Activated T-helper 1 cell treated with anti-CD3 and anti-CD28 coated beads, Interleukin-12 subunit alpha, Interleukin-12 subunit beta, Interleukin-2, Interleukin-4 antibody, amounts not matched to agents 30 ng/mL and 10 ng/mL and 1 ng/mL, durations not matched to agents 14 hours and 24 hours and 36 hours (primary cell): ENCODE results near the gene PLCL1. TPM values are rescaled to one million over a fixed set of nuclear protein-coding genes. Genes with fewer than 3 reads are reported as not detected.

Experiments
- DNase-seq: peaks from one replicate; pipeline ENCODE4 v3.0.0; 2021; ENCODE audit warnings: low spot score
- H3K27ac Mint-ChIP-seq: one replicate; pipeline ENCODE4 v1.8.0; 2021; ENCODE audit warnings: mild to moderate bottlenecking, mixed read lengths
- H3K27me3 Mint-ChIP-seq: one replicate; pipeline ENCODE4 v1.8.0; 2022; ENCODE audit warnings: mild to moderate bottlenecking, moderate library complexity, mixed read lengths; ENCODE audit not compliant: insufficient read depth
- H3K36me3 Mint-ChIP-seq: one replicate; pipeline ENCODE4 v1.8.0; 2021; ENCODE audit warnings: low read depth, mixed read lengths
- H3K4me1 Mint-ChIP-seq: one replicate; pipeline ENCODE4 v1.8.0; 2021; ENCODE audit warnings: low read depth, mixed read lengths
- H3K4me3 Mint-ChIP-seq: one replicate; pipeline ENCODE4 v1.8.0; 2021; ENCODE audit warnings: mild to moderate bottlenecking, moderate library complexity, mixed read lengths
- H3K9me3 Mint-ChIP-seq: one replicate; pipeline ENCODE4 v1.8.0; 2021; ENCODE audit warnings: mixed read lengths
- intact Hi-C: fragments of 100-400 bp; cut with micrococcal nuclease; formaldehyde crosslinking; loops from one replicate; pipeline ENCODE4 v1.15.1; 2024
- total RNA-seq: library from RNA; stranded (reverse); gene quantifications from 2 replicates; pipeline ENCODE4 v1.2.3, GENCODE V29; 2022

The PLCL1 gene
- total RNA-seq, 1 donor from 2014 or later, result 0.62 TPM

DNA sequence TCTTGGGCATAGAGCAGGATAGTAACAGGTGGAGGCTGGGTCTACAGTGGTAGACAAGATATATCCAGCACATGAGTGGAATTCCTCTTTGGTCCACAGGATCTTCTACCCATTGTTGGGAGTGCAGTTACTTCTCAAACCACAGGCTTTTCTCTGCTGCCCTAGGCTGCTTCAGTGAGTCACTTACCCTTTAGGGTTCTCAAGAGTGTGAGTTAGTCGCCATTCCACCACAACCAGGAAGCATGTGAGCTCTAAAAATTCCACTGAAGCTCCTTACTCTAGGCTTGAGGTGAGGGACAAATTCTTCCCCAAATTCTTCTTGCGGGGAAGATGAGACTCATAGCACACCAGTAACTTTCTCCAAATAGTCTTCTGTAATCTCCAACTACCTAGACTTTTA, 189.4 kb downstream of the PLCL1 start:
- no peak for DNase-seq
- Mint-ChIP-seq H3K9me3 (peaks cover 5% of the 10 kb centered on the region), H3K4me1 (peaks cover 18% of the 10 kb centered on the region), H3K36me3 (peaks cover 4% of the 10 kb centered on the region), H3K27me3 (no peaks in the 10 kb centered on the region), H3K27ac (no peak overlapping the region), H3K4me3 (no peak overlapping the region)
- intact Hi-C loops, result no loop called here

DNA sequence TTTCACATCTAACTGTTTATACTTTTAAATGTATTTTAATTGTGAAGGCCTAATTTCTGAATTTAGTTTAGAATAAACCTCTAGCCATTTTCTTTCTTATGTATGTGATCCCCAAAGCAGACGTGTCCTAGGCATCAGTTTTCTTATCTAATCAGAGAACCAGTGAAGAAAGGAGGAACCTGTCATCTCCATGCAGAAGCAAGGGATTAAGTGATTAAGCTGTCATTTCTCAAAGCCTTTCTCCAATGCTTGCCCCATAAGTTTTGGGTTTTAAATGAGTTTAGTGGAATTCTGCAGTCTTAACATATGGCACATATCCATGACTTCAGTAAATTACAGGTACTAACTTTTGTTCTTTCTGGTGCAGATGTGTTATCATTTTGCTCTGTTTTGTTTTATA, 190.4 kb downstream of the PLCL1 start:
- intact Hi-C loops, result no loop called here
- Mint-ChIP-seq H3K9me3 (peaks cover 5% of the 10 kb centered on the region), H3K27ac (no peak overlapping the region), H3K4me1 (peaks cover 20% of the 10 kb centered on the region), H3K36me3 (peaks cover 4% of the 10 kb centered on the region), H3K27me3 (no peaks in the 10 kb centered on the region), H3K4me3 (no peak overlapping the region)
- no peak for DNase-seq

DNA sequence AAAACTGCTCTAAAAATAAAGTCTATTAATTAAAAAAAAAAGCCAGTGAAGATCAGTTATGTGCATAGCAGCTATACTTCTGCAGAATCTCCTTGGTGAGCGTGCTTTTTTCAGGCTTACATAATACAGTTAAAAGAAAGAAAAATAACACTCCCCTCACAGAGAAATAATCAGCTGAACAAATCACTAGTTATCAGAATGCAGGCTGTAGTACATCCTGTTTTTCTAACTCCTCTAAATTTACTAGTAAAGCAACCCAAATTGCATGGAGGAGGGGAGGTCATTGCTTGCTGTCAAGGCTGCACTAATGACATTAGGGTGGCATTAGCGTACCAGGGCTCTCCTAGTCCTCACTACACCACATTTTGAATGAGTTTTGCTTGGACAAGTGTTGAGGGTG, 192.2 kb downstream of the PLCL1 start:
- Mint-ChIP-seq H3K27ac (no peak overlapping the region), H3K36me3 (peaks cover 6% of the 10 kb centered on the region), H3K4me1 (peaks cover 20% of the 10 kb centered on the region), H3K27me3 (no peaks in the 10 kb centered on the region), H3K9me3 (no peaks in the 10 kb centered on the region), H3K4me3 (no peak overlapping the region)
- intact Hi-C loops, result no loop called here
- no peak for DNase-seq

DNA sequence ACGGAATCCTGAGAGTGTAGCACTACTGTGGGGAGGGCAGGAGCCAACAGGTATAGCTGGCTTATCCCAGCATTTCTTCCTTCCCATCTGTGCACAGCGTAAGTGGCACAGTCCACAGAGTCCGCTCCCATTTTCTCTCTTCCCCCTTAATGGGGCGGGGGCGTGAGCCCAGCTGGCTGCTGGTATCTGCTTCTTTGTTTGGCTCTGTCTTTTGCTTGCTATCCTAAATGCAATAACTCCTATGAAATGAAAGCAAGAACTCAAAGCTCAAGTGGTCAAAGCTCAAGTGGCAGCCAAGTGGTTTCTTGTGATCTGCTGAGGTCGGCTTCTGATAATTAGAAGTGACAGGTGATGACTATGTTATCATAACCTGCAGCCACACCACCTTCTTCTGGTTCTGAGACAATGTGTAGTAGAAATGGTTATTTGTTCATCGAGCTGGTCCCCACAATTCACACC, 192.7 kb downstream of the PLCL1 start:
- H3K9me3 Mint-ChIP-seq, result no peaks in the 10 kb centered on the region
- peaks cover 6% of the 10 kb centered on the region for H3K36me3 Mint-ChIP-seq
- intact Hi-C loops, result no loop called here
- H3K27ac Mint-ChIP-seq, result no peak overlapping the region
- no peak overlapping the region for H3K4me3 Mint-ChIP-seq
- no peaks in the 10 kb centered on the region for H3K27me3 Mint-ChIP-seq
- no peak for DNase-seq
- H3K4me1 Mint-ChIP-seq, result peaks cover 20% of the 10 kb centered on the region

DNA sequence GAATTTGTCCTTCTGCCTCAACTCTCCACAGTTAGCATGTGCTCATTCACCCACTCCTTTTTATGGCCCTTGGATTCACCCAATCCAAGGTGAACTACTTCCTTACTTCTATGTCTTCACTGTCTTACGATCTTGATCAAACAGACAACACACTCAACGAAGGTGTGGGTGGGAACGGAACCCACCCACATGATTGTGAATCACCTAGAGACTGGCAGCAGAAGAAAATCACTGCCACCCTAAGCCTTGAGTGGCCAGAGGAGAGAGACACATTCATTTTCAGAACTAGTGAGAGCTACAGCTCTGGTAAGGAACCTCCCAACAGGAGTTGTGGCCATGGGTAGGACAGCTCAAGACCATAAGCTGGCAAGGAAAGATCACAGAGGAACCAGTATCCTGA, 194.3 kb downstream of the PLCL1 start:
- Mint-ChIP-seq H3K4me3 (no peak overlapping the region), H3K27ac (no peak overlapping the region), H3K27me3 (no peaks in the 10 kb centered on the region), H3K36me3 (peaks cover 4% of the 10 kb centered on the region), H3K9me3 (no peaks in the 10 kb centered on the region), H3K4me1 (peaks cover 17% of the 10 kb centered on the region)
- DNase-seq, result no peak
- intact Hi-C loops, result no loop called here

DNA sequence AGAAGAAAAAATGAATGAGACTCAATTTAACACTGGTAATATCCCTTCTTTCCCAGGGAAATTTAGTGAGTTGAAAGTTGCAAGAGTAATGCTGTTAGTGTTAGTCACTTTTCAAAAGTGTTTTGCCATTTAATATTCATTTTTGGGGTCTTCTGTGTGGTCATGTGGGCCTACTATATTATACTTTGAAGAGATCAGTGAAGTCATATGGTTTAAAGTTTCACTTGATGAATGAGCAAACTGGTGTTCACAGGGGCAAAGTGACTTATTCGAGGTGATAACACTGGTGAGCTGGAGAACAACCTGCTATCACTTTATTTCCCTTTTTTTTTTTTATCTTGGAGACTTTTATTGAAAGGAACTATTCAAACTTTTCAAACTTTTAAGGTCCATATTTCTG, 196.0 kb downstream of the PLCL1 start:
- Mint-ChIP-seq H3K4me1 (peaks cover 31% of the 10 kb centered on the region), H3K4me3 (no peak overlapping the region), H3K9me3 (no peaks in the 10 kb centered on the region), H3K27me3 (no peaks in the 10 kb centered on the region), H3K27ac (no peak overlapping the region), H3K36me3 (peaks cover 5% of the 10 kb centered on the region)
- no peak for DNase-seq
- intact Hi-C loops, result loop anchor here (10.0 kb wide), 1 partner anchor 566 kb away; the partner anchor contains the start of gene SF3B1

DNA sequence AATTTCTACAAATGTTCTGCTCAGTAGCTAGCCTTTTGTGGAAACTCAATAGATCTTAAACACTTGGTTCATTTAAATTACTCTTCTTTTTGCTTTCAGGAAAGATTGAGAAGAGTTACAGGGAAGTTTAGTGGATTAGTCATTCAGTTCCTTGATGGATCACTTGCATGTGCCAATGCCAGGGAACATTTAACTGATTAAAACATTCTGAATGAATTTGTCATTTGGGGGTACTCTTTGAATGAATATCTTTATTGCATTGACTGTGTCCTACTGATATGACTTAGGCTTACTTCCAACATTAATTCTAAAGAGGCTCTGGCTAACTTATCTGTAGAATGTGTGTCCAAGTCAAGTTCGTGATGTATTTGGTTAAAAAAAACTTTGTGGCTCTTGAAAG, 199.8 kb downstream of the PLCL1 start:
- peak overlapping the region; percentile 47 for H3K27ac Mint-ChIP-seq
- peaks cover 5% of the 10 kb centered on the region for H3K36me3 Mint-ChIP-seq
- no peaks in the 10 kb centered on the region for H3K27me3 Mint-ChIP-seq
- no peak for DNase-seq
- H3K4me3 Mint-ChIP-seq, result no peak overlapping the region
- peaks cover 50% of the 10 kb centered on the region for H3K4me1 Mint-ChIP-seq
- H3K9me3 Mint-ChIP-seq, result peaks cover 10% of the 10 kb centered on the region
- intact Hi-C loops, result loop anchor here (1.0 to 10.0 kb wide), 4 partner anchors 17 to 569 kb away; partner anchors contain the start of genes PLCL1 and SF3B1

DNA sequence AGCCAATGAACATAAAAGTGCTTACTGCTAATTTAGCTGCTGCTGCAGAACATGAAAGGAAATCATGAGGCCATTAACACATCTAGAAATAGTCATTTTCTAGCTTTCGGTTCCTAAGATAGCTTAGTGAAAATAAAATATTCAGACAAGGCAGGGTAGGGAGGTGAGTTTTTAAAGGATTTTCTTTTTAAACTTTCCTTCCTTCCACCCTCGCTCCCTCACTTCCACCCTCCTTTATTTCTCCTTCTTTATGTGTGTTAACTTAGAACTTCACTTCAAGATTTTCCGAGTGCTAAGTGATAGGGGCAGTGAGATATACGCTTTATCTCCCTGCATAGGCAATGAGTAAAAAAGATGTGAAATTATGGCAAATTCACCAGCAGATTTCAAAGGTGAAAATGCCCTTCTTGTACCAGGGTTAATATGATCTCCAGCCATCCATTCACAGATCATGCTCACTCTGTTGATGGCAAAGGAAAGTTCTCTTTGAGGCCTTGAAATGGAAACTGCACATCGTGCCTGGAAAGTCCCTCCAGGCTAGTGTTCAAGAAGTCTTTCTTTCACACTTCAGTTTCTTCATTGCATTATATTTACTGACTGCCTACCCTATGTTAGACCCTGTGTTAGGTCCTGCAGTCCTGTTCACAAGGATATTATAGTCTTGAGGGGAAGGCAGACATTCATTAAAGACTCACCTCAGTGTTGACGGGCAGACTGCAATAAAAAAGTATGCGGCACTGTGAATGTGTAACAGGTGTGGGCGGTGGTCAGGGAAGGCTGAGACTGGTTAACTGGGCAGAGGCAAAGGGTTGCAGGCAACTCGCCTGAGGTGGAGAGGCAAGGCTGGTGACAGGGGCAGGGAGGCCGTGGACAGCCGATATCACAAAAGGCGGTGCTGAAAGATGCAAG, 200.8 kb downstream of the PLCL1 start:
- Mint-ChIP-seq H3K27me3 (no peaks in the 10 kb centered on the region), H3K27ac (peak overlapping the region; percentile 76), H3K9me3 (peaks cover 16% of the 10 kb centered on the region), H3K36me3 (peaks cover 5% of the 10 kb centered on the region), H3K4me1 (peaks cover 50% of the 10 kb centered on the region), H3K4me3 (peak overlapping the region; percentile 46)
- intact Hi-C loops, result loop anchor here (1.0 to 10.0 kb wide), 7 partner anchors 16 to 570 kb away; partner anchors contain the start of genes PLCL1 and SF3B1
- peak; percentile 30 for DNase-seq

DNA sequence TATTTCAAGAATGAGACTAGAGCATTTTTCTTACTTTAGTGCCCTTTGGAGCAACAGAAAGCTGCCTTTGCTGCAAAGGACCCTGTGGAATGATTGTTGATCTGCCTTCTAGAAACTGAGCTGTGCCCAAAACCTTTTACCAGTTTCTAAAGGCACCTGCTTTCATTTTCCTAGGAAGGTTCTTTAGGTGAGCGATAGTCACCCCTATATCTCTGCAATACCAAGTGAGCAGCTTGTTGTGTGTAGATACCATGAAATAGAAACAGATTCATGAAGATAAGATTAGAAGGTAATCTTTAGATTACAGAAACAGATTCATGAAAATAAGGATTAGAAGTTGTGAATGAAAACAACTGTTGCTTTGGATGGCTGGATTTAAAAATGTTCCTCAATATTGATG, 202.3 kb downstream of the PLCL1 start:
- DNase-seq, result no peak
- intact Hi-C loops, result loop anchor here (5.0 to 10.0 kb wide), 2 partner anchors 304 to 572 kb away; partner anchors contain the start of gene SF3B1
- H3K9me3 Mint-ChIP-seq, result peaks cover 31% of the 10 kb centered on the region
- no peaks in the 10 kb centered on the region for H3K27me3 Mint-ChIP-seq
- peaks cover 50% of the 10 kb centered on the region for H3K4me1 Mint-ChIP-seq
- peaks cover 2% of the 10 kb centered on the region for H3K36me3 Mint-ChIP-seq
- H3K27ac Mint-ChIP-seq, result no peak overlapping the region
- H3K4me3 Mint-ChIP-seq, result no peak overlapping the region

DNA sequence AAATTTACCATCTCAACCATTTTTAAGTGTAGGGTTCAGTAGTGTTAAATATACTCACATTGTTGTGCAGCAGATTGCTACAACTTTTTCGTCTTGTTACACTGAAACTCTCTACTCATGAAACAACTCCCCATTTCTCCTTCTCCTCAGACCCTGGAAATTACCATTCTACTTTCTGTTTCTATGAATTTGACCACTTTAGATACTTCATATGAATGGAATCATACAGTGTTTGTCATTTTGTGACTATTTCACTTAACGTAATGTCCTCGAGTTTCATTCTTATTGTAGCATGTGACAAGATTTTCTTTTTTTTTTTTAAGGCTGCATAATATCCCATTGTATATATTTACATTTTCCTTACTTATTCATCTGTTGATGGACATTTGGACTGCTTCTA, 203.8 kb downstream of the PLCL1 start:
- peak overlapping the region; percentile 0 for H3K27ac Mint-ChIP-seq
- intact Hi-C loops, result loop anchor here (1.0 to 10.0 kb wide), 3 partner anchors 56 to 573 kb away; partner anchors contain the start of gene SF3B1
- H3K9me3 Mint-ChIP-seq, result peaks cover 34% of the 10 kb centered on the region
- no peak for DNase-seq
- H3K27me3 Mint-ChIP-seq, result no peaks in the 10 kb centered on the region
- H3K4me3 Mint-ChIP-seq, result no peak overlapping the region
- H3K36me3 Mint-ChIP-seq, result peaks cover 2% of the 10 kb centered on the region
- H3K4me1 Mint-ChIP-seq, result peaks cover 50% of the 10 kb centered on the region

DNA sequence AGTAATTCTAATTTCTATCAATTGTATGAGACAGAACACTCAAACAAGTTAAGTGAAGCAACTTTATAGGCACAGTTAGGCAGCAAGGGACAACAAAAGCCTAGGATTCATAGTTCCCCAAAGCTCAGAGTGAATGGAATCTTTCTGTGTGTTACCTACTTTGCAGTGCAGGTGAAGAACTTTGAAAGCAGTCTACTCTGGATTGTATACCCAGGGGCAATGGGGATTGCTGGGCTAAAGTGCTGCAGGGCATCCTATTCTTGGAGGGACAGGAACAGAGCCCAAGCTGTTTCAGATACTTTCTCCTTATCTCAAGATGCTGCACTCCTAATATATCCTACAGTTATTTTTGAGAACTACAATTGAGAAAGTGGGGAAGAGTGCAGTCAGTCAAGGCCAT, 207.6 kb downstream of the PLCL1 start:
- no peak overlapping the region for H3K4me3 Mint-ChIP-seq
- H3K27ac Mint-ChIP-seq, result no peak overlapping the region
- intact Hi-C loops, result no loop called here
- peaks cover 27% of the 10 kb centered on the region for H3K4me1 Mint-ChIP-seq
- H3K9me3 Mint-ChIP-seq, result peaks cover 34% of the 10 kb centered on the region
- no peaks in the 10 kb centered on the region for H3K36me3 Mint-ChIP-seq
- no peaks in the 10 kb centered on the region for H3K27me3 Mint-ChIP-seq
- DNase-seq, result no peak

DNA sequence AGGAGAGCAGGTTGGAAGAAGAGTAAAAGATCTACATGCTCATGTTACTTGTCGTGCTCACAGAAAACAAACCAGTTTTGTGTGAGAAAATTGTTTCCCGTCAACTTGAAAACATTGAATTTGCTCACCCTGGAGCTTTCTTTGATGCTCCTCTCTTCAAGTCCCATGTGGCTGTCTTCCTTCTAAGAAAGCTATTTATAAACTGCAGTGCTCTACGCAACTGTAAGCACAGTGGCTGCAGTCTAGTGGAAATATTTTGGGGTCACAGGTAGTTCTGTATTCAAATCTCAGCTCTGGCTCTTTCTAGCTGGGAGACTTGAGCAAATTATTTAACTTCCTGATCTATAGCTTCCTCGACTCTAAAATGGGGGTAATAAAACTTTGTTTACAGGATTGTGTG, 211.8 kb downstream of the PLCL1 start:
- Mint-ChIP-seq H3K9me3 (peaks cover 11% of the 10 kb centered on the region), H3K36me3 (peaks cover 2% of the 10 kb centered on the region), H3K4me1 (peaks cover 28% of the 10 kb centered on the region), H3K27ac (peak overlapping the region; percentile 64), H3K4me3 (peak overlapping the region; percentile 27), H3K27me3 (no peaks in the 10 kb centered on the region)
- no peak for DNase-seq
- intact Hi-C loops, result no loop called here

DNA sequence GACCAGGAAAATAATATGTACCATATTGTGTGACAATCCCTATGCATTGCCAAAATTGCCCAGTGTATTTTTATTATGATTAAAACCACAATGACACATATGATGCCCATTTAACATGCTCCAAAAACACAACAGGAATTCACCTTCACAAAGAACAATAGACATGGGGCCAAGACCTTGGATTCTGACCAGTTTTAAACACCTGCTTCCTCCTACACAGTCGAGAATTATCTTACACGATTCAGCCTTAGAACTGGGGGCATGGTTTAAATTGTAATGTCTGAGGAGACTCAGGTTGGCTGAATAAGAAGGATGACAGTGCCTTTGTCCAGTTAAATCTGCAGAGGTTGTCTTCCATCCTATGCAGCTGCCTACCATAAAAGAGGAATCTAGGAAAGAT, 212.7 kb downstream of the PLCL1 start:
- no peak overlapping the region for H3K4me3 Mint-ChIP-seq

More for the DNA sequence above, 212.7 kb downstream of the PLCL1 start:
- intact Hi-C loops, result no loop called here
- no peak for DNase-seq
- no peak overlapping the region for H3K27ac Mint-ChIP-seq
- peaks cover 3% of the 10 kb centered on the region for H3K36me3 Mint-ChIP-seq
- peaks cover 30% of the 10 kb centered on the region for H3K4me1 Mint-ChIP-seq
- no peaks in the 10 kb centered on the region for H3K27me3 Mint-ChIP-seq
- peaks cover 6% of the 10 kb centered on the region for H3K9me3 Mint-ChIP-seq
